HepG2 (cell line): ENCODE data around the gene SYTL5. TPM values are rescaled to one million over a fixed set of nuclear protein-coding genes. Genes with fewer than 3 reads are reported as not detected.
A peak's percentile ranks its signal among the peaks of the same experiment; 100 is the strongest.

ENCODE experiments used
- CBX5 ChIP-seq: sonication (generic); formaldehyde crosslinking; IDR thresholded peaks from 2 replicates; pipeline ENCODE4 v1.4.0; 2020; ENCODE audit warnings: missing genetic modification reagents, borderline replicate concordance
- FOXM1 ChIP-seq: sonication (generic); formaldehyde crosslinking; IDR thresholded peaks from 2 replicates; pipeline ENCODE4 v1.5.0; 2020; ENCODE audit warnings: missing genetic modification reagents
- HDAC2 ChIP-seq: sonication (generic); formaldehyde crosslinking; IDR thresholded peaks from 2 replicates; pipeline ENCODE4 v1.4.0; 2020; ENCODE audit warnings: missing genetic modification reagents
- MAFG ChIP-seq: sonication (generic); formaldehyde crosslinking; IDR thresholded peaks from 2 replicates; pipeline ENCODE4 v1.5.1; 2020; ENCODE audit warnings: mild to moderate bottlenecking, missing genetic modification reagents
- MXI1 ChIP-seq: IDR thresholded peaks from 3 replicates; pipeline ENCODE4 v1.6.1; 2012; ENCODE audit warnings: low read depth, low read length, inconsistent platforms, borderline replicate concordance
- PBX3 ChIP-seq: sonication (generic); formaldehyde crosslinking; IDR thresholded peaks from 2 replicates; pipeline ENCODE4 v1.8.1; 2023; ENCODE audit warnings: missing genetic modification reagents, inconsistent platforms, borderline replicate concordance
- RXRA ChIP-seq: sonication (generic); formaldehyde crosslinking; IDR thresholded peaks from 2 replicates; pipeline ENCODE4 v1.5.1; 2020; ENCODE audit warnings: missing genetic modification reagents
- TCF12 ChIP-seq, 2 experiments: fragments of 450-650 bp in 1 of 2; sonication (generic) in 1 of 2; formaldehyde crosslinking in 1 of 2; IDR thresholded peaks; 2 replicates each; pipeline versions ENCODE4 v1.6.1 to v1.8.0; 2017 to 2022; ENCODE audit warnings: antibody characterized with exemption in 1 of 2, mild to moderate bottlenecking in 1 of 2, missing genetic modification reagents in 1 of 2, moderate library complexity in 1 of 2
- ZBTB20 ChIP-seq: sonication (generic); formaldehyde crosslinking; IDR thresholded peaks from 2 replicates; pipeline ENCODE4 v1.8.1; 2023; ENCODE audit warnings: missing genetic modification reagents, low read depth, mild to moderate bottlenecking, borderline replicate concordance
- ZFP36L2 ChIP-seq: sonication (generic); formaldehyde crosslinking; IDR thresholded peaks from 2 replicates; pipeline ENCODE4 v1.4.0; 2020; ENCODE audit warnings: missing genetic modification reagents
- ZMYM3 ChIP-seq: sonication (generic); formaldehyde crosslinking; IDR thresholded peaks from 2 replicates; pipeline ENCODE4 v1.5.1; 2020; ENCODE audit warnings: mild to moderate bottlenecking, missing genetic modification reagents
- ZNF34 ChIP-seq: sonication (generic); formaldehyde crosslinking; IDR thresholded peaks from 2 replicates; pipeline ENCODE4 v1.4.0; 2020; ENCODE audit warnings: mild to moderate bottlenecking, missing genetic modification reagents, borderline replicate concordance
- ZNF569 ChIP-seq: sonication (generic); formaldehyde crosslinking; IDR thresholded peaks from 2 replicates; pipeline ENCODE4 v1.5.0; 2020; ENCODE audit warnings: mild to moderate bottlenecking, missing genetic modification reagents, moderate library complexity, borderline replicate concordance
- ZNF660 ChIP-seq: sonication (generic); formaldehyde crosslinking; IDR thresholded peaks from 2 replicates; pipeline ENCODE4 v1.5.1; 2020; ENCODE audit warnings: mild to moderate bottlenecking, low read depth, missing genetic modification reagents, borderline replicate concordance
- ZNF678 ChIP-seq: sonication (generic); formaldehyde crosslinking; IDR thresholded peaks from 2 replicates; pipeline ENCODE4 v1.4.0; 2020; ENCODE audit warnings: mild to moderate bottlenecking, missing genetic modification reagents
- ZXDC ChIP-seq: sonication (generic); formaldehyde crosslinking; IDR thresholded peaks from 2 replicates; pipeline ENCODE4 v1.5.0; 2020; ENCODE audit warnings: mild to moderate bottlenecking, missing genetic modification reagents
- polyA plus RNA-seq, 8 experiments: library from polyadenylated mRNA; depleted of rRNA in 3 of 8; stranded (reverse) in 7 of 8; unstranded in 1 of 8; fragments of >200 nt; fragmentation: Illumina TruSeq in 4 of 8; extraction: Trizol in 4 of 8; gene quantifications; 2 replicates each; pipeline versions ENCODE4 v1.2.1 to v1.2.3, GENCODE V29; 2011 to 2016; ENCODE audit warnings: low read depth in 4 of 8, missing spikeins in 1 of 8, mixed read lengths in 1 of 8; ENCODE audit not compliant: insufficient read depth in 1 of 8
- total RNA-seq, 5 experiments: library from RNA; depleted of rRNA; stranded (reverse); fragments of >200 nt; fragmentation: Illumina TruSeq; extraction: Trizol; gene quantifications; 2 replicates each; pipeline ENCODE4 v1.2.3, GENCODE V29; 2016; ENCODE audit warnings: low read depth in 1 of 5
- TF ChIP-seq, protein P1 (sequence below): sonication (generic); formaldehyde crosslinking; IDR thresholded peaks from 2 replicates; pipeline ENCODE4 v1.4.0; 2020; ENCODE audit warnings: missing genetic modification reagents, mild to moderate bottlenecking, borderline replicate concordance

The SYTL5 gene
- total and polyA plus RNA-seq, 2 of the 13 experiments (the other 11 are each of a cell fraction or from before 2014, with no cell fraction given), result not detected

- TF ChIP-seq CBX5 (CRISPR knock-in tag), result no peak; the same call in 1 of the 2 replicates
- TF ChIP-seq ZNF569 (CRISPR knock-in tag), result no peak
- no peak for TF ChIP-seq PBX3 (CRISPR knock-in tag)
- TF ChIP-seq ZMYM3 (CRISPR knock-in tag), result peak; percentile 99
- no peak for TF ChIP-seq MAFG
- TF ChIP-seq FOXM1 (CRISPR knock-in tag), result no peak
- TF ChIP-seq ZBTB20 (CRISPR knock-in tag), result 0 out of 2 replicates have a peak, but pooled peaks have one; percentile 36
- no peak for TF ChIP-seq TCF12 (IDR thresholded peaks at IDR 0.05)
- peak; percentile 83; the same call in 1 of the 2 replicates for TF ChIP-seq TCF12 (CRISPR knock-in tag; IDR thresholded peaks at IDR 0.05)
- no peak for TF ChIP-seq ZNF660 (CRISPR knock-in tag)
- TF ChIP-seq, protein P1, sequence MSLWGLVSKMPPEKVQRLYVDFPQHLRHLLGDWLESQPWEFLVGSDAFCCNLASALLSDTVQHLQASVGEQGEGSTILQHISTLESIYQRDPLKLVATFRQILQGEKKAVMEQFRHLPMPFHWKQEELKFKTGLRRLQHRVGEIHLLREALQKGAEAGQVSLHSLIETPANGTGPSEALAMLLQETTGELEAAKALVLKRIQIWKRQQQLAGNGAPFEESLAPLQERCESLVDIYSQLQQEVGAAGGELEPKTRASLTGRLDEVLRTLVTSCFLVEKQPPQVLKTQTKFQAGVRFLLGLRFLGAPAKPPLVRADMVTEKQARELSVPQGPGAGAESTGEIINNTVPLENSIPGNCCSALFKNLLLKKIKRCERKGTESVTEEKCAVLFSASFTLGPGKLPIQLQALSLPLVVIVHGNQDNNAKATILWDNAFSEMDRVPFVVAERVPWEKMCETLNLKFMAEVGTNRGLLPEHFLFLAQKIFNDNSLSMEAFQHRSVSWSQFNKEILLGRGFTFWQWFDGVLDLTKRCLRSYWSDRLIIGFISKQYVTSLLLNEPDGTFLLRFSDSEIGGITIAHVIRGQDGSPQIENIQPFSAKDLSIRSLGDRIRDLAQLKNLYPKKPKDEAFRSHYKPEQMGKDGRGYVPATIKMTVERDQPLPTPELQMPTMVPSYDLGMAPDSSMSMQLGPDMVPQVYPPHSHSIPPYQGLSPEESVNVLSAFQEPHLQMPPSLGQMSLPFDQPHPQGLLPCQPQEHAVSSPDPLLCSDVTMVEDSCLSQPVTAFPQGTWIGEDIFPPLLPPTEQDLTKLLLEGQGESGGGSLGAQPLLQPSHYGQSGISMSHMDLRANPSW (CRISPR knock-in tag), result 0 out of 2 replicates have a peak, but pooled peaks have one; percentile 61
- no peak for TF ChIP-seq MXI1
- TF ChIP-seq RXRA (CRISPR knock-in tag), result peak; percentile 78; the same call in 1 of the 2 replicates
- peak; percentile 72 for TF ChIP-seq HDAC2 (CRISPR knock-in tag)
- TF ChIP-seq ZXDC (CRISPR knock-in tag), result no peak
- no peak for TF ChIP-seq ZNF34 (CRISPR knock-in tag)
- no peak for TF ChIP-seq ZFP36L2 (CRISPR knock-in tag)
- TF ChIP-seq ZNF678, result no peak
Measured at GRCh38 chrX:37959212-37960021, 46.9 kb upstream of the SYTL5 start (continued).
